CD4-positive, alpha-beta T cell (primary cell): ENCODE data around the gene TLE7. TPM values are rescaled to one million over a fixed set of nuclear protein-coding genes. Genes with fewer than 3 reads are reported as not detected.

ENCODE experiments used
- ATAC-seq: fragments of 200-7000 bp; cut with Tn5 transposase; one replicate; pipeline ENCODE4 v1.10.0; 2022; ENCODE audit warnings: mild to moderate bottlenecking; ENCODE audit not compliant: poor library complexity
- CTCF ChIA-PET: fragments of 350-600 bp; sonication (Branson Sonifier 250); formaldehyde crosslinking; loops from one replicate; lab custom pipeline; 2021; ENCODE audit warnings: antibody characterized with exemption, inconsistent platforms; lab: Charles Lee
- POLR2A ChIA-PET: fragments of 350-600 bp; sonication (Branson Sonifier 250); formaldehyde crosslinking; loops from one replicate; lab custom pipeline; 2021; ENCODE audit warnings: antibody characterized with exemption, inconsistent platforms; lab: Charles Lee
- DNase-seq, 14 experiments: peaks; one replicate each; pipeline ENCODE4 v3.0.0-alpha.2; 2013 to 2020; ENCODE audit warnings: mixed read lengths in 2 of 14
- H3K27ac ChIP-seq, 2 donors: one replicate each; pipeline versions ENCODE4 v1.5.1 to v1.7.0; 2013; ENCODE audit warnings: low read length in 2 of 2, low read depth in 1 of 2, mild to moderate bottlenecking in 1 of 2
- H3K27me3 ChIP-seq, 2 experiments: 1 replicate in 1 of 2; 2 replicates in 1 of 2; pipeline versions ENCODE4 v1.6.1 to v1.7.0; 2013; ENCODE audit warnings: low read length in 2 of 2, control low read depth in 1 of 2, mild to moderate bottlenecking in 1 of 2, moderate library complexity in 1 of 2; ENCODE audit not compliant: insufficient read depth in 2 of 2, control insufficient read depth in 1 of 2
- H3K36me3 ChIP-seq: one replicate; pipeline ENCODE4 v1.6.1; 2013; ENCODE audit warnings: low read length, control low read depth; ENCODE audit not compliant: insufficient read depth
- H3K4me1 ChIP-seq: one replicate; pipeline ENCODE4 v1.6.1; 2013; ENCODE audit warnings: low read length, control low read depth; ENCODE audit not compliant: insufficient read depth
- H3K4me3 ChIP-seq: one replicate; pipeline ENCODE4 v1.5.1; 2013; ENCODE audit warnings: mild to moderate bottlenecking, low read length, moderate library complexity
- H3K9me3 ChIP-seq, 2 experiments: 1 replicate in 1 of 2; 2 replicates in 1 of 2; pipeline versions ENCODE4 v1.6.1 to v1.7.0; 2013; ENCODE audit warnings: low read length in 2 of 2, mild to moderate bottlenecking in 2 of 2, control low read depth in 1 of 2, moderate library complexity in 1 of 2; ENCODE audit not compliant: control insufficient read depth in 1 of 2, insufficient read depth in 1 of 2
- H3K27ac Mint-ChIP-seq: one replicate; pipeline ENCODE4 v1.8.0; 2020; ENCODE audit warnings: mixed read lengths
- H3K27me3 Mint-ChIP-seq: one replicate; pipeline ENCODE4 v1.8.0; 2021; ENCODE audit warnings: mixed read lengths
- H3K36me3 Mint-ChIP-seq: one replicate; pipeline ENCODE4 v1.8.0; 2021; ENCODE audit warnings: low read depth, mixed read lengths
- H3K4me1 Mint-ChIP-seq: one replicate; pipeline ENCODE4 v1.8.0; 2021; ENCODE audit warnings: low read depth, mixed read lengths
- H3K4me3 Mint-ChIP-seq: one replicate; pipeline ENCODE4 v1.8.0; 2020; ENCODE audit warnings: mild to moderate bottlenecking, mixed read lengths
- H3K9me3 Mint-ChIP-seq: one replicate; pipeline ENCODE4 v1.8.0; 2020; ENCODE audit warnings: mixed read lengths
- intact Hi-C, 2 experiments: fragments of 100-400 bp; cut with DNase I in 1 of 2; cut with micrococcal nuclease in 1 of 2; formaldehyde crosslinking; loops; one replicate each; pipeline versions ENCODE4 v1.15.1 to v1.9.0; 2023 to 2025; cut with DNase I, micrococcal nuclease
- total RNA-seq, 174 experiments: library from RNA in 2 of 174; stranded (reverse) in 2 of 174; gene quantifications; one replicate each; pipeline ENCODE4 v1.2.3 and lab custom pipeline; 2021 to 2026
- TF ChIP-seq, protein P1 (sequence below): fragments of 200-600 bp; IDR thresholded peaks from one replicate; pipeline ENCODE4 v1.8.0; 2022; ENCODE audit warnings: antibody characterized with exemption, mild to moderate bottlenecking

The TLE7 gene
- total RNA-seq, 2 experiments from 2014 or later: not detected

DNA sequence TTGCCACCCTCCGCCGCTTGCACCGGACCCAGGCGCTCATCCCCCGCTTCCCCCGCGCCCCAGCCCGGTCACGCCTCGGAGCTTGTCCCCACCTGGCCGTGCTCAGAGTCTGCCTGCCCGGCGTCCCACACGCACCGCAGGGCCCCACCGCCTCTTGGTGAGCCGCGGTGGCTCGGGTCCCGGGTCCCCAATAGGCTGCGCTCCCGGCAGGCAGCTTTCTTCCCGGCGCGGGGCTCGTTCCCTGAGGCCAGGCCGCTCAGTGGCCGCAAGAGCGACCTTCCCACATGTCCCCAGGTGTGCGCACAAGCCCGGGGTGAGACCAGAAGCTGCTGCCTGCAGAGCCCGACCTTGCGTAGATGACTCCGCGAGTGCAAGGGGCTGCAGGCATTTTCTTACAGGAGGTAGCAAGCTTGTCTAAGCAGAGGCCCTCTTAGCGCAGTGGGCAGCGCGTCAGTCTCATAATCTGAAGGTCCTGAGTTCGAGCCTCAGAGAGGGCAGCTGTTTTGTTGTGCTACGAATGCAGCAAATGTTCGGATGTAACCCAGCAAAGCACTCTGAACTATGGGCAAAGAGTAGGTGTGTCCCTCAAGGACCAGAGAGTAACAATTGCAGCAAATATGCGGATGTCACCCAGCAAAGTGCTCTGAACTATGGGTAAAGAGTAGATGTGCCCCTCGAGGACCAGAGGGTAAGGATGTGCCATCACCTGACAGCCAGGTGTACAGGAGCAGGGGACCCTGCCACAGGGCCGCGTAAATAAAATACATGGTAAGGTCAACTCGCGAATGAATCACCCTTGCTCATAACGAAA is 15.6 kb downstream of the TLE7 start:
- ChIA-PET POLR2A (no interaction called here), CTCF (no interaction called here)
- H3K36me3 ChIP-seq: no peaks in the 10 kb centered on the region
- DNase-seq (peak in 7 of 14 experiments; percentile 8 to 81 (median 23)), ATAC-seq (peak; percentile 70)
- H3K4me3 ChIP-seq: peak overlapping the region; percentile 45
- Mint-ChIP-seq H3K9me3 (no peaks in the 10 kb centered on the region), H3K36me3 (no peaks in the 10 kb centered on the region), H3K27me3 (peaks cover 63% of the 10 kb centered on the region), H3K4me3 (peak overlapping the region; percentile 72), H3K4me1 (no peaks in the 10 kb centered on the region), H3K27ac (peak overlapping the region; percentile 59)
- peaks cover 0 to 8% of the 10 kb centered on the region in 2 experiments for H3K9me3 ChIP-seq
- no peak overlapping the region for H3K27ac ChIP-seq
- TF ChIP-seq, protein P1, sequence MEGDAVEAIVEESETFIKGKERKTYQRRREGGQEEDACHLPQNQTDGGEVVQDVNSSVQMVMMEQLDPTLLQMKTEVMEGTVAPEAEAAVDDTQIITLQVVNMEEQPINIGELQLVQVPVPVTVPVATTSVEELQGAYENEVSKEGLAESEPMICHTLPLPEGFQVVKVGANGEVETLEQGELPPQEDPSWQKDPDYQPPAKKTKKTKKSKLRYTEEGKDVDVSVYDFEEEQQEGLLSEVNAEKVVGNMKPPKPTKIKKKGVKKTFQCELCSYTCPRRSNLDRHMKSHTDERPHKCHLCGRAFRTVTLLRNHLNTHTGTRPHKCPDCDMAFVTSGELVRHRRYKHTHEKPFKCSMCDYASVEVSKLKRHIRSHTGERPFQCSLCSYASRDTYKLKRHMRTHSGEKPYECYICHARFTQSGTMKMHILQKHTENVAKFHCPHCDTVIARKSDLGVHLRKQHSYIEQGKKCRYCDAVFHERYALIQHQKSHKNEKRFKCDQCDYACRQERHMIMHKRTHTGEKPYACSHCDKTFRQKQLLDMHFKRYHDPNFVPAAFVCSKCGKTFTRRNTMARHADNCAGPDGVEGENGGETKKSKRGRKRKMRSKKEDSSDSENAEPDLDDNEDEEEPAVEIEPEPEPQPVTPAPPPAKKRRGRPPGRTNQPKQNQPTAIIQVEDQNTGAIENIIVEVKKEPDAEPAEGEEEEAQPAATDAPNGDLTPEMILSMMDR: no peak
- peaks cover 11 to 42% of the 10 kb centered on the region in 2 experiments for H3K27me3 ChIP-seq
- H3K4me1 ChIP-seq: no peaks in the 10 kb centered on the region
- intact Hi-C loops: no loop called here

DNA sequence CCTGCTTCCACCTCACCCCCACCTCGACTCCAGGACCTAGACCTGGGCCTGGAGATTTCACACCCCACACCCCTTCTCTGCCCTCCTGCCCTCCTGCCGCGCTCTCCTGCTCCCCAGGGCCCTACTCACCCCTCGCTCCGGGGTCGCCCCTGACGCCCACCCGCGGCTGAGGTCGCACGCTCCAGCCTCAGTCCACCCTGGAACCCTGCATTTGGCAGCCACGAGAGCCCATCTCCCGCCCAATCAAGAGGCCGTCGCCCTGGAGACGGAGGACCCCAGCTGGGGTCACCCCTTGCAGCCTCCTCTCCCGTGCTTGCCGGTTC is 16.1 kb downstream of the TLE7 start:
- Histone ChIP-seq H3K4me3 (peak overlapping the region; percentile 45), H3K4me1 (no peaks in the 10 kb centered on the region), H3K36me3 (no peaks in the 10 kb centered on the region), H3K27me3 (peaks cover 11 to 42% of the 10 kb centered on the region in 2 experiments), H3K9me3 (peaks cover 0 to 8% of the 10 kb centered on the region in 2 experiments), H3K27ac (no peak overlapping the region)
- Mint-ChIP-seq H3K4me3 (no peak overlapping the region), H3K36me3 (no peaks in the 10 kb centered on the region), H3K27me3 (peaks cover 63% of the 10 kb centered on the region), H3K27ac (no peak overlapping the region), H3K9me3 (no peaks in the 10 kb centered on the region), H3K4me1 (no peaks in the 10 kb centered on the region)
- intact Hi-C loops: no loop called here
- DNase-seq (no peak), ATAC-seq (no peak)
- POLR2A ChIA-PET: no interaction called here
- TF ChIP-seq, protein P1: no peak
- CTCF ChIA-PET: no interaction called here

DNA sequence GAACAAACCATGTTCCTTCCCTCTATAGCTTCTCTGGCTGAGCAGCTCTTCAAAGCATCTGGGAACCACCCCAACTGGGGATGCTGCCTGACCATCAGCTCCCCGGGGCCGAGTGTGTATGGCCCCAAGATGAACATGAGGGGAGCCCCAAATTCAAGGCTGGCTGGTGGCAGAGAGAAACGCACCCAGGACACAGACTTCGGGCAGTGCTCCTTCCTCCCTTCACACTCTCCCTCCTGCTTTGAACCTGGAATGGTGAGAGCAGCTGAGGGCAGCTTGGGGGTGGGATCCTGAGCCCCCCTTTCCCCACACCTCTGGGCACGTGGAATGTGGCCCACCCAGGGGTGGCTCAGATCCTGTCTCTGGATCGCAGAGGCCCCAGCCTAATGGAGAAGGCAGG is 17.2 kb downstream of the TLE7 start:
- Histone ChIP-seq H3K36me3 (no peaks in the 10 kb centered on the region), H3K4me1 (no peaks in the 10 kb centered on the region), H3K9me3 (peaks cover 0 to 8% of the 10 kb centered on the region in 2 experiments), H3K27ac (no peak overlapping the region), H3K4me3 (no peak overlapping the region), H3K27me3 (peaks cover 11 to 44% of the 10 kb centered on the region in 2 experiments)
- H3K36me3 Mint-ChIP-seq: no peaks in the 10 kb centered on the region
- no peak overlapping the region for H3K4me3 Mint-ChIP-seq
- intact Hi-C loops: no loop called here
- DNase-seq (no peak), ATAC-seq (no peak)
- TF ChIP-seq, protein P1: no peak
- ChIA-PET CTCF (no interaction called here), POLR2A (no interaction called here)
- H3K27me3 Mint-ChIP-seq: peaks cover 70% of the 10 kb centered on the region
- H3K9me3 Mint-ChIP-seq: no peaks in the 10 kb centered on the region
- H3K4me1 Mint-ChIP-seq: no peaks in the 10 kb centered on the region
- no peak overlapping the region for H3K27ac Mint-ChIP-seq
